ENCODE measurements around the gene CDX2. TPM values are rescaled to one million over a fixed set of nuclear protein-coding genes. Genes with fewer than 3 reads are reported as not detected.

CDX2 gene
- total RNA-seq, 1 experiment from 2014 or later = 12.5 TPM

DNA sequence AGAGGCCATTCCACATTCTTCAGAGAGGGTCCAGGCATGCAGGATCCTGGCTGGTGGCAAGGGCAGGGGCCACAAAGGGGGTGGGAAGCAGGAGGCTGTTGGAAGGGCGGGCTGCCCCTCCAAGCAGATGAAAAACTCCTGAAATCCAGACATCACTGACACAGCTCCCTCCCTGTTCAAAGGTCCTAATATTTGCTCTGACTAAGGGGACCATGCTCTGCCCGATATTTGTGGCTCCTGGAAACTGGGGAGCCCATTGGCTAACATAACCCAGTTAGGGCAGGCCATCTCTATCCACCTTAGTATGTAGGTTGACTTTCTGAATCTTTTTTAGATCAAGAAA is 3.3 kb upstream of the CDX2 start:
- no peaks in the 10 kb centered on the region for H3K36me3 ChIP-seq (ENCODE audit: control insufficient read depth in 1 of 2, insufficient read depth in 2 of 2, low read length in 2 of 2)
- H4K20me1 ChIP-seq (ENCODE audit: insufficient read depth) = no peaks in the 10 kb centered on the region
- H3K4me2 ChIP-seq (ENCODE audit: low read length) = no peak overlapping the region
- no peak overlapping the region for H3K9ac ChIP-seq (ENCODE audit: low read length)
- ChIA-PET POLR2A (no interaction called here), RAD21 (ENCODE audit: low non-redundant PET in 1 of 2, low total read pairs in 2 of 2, uncharacterized antibody in 2 of 2, unreplicated experiment in 2 of 2) (no interaction called here), CTCF (interaction anchor here (1.7 to 4.2 kb wide), 2 partner anchors 12 to 142 kb away, joined by 7 to 14 read pairs; no protein-coding TSS in a partner anchor)
- DNase-seq (ENCODE audit: low read depth, low spot score) (no peak), ATAC-seq (no peak)
- intact Hi-C loops (cut with micrococcal nuclease) = no loop called here
- no peaks in the 10 kb centered on the region for H3K9me2 ChIP-seq (ENCODE audit: insufficient read depth)
- H2AFZ ChIP-seq (ENCODE audit: low read depth, low read length, poor library complexity, severe bottlenecking) = no peak overlapping the region
- no TSS peak for BruUV-seq (replicated peaks)
- H3K79me2 ChIP-seq (ENCODE audit: insufficient read depth, low read length) = peaks cover 12% of the 10 kb centered on the region
- no peak overlapping the region for H3K27ac ChIP-seq (ENCODE audit: low read depth, low read length)
- H3K4me3 ChIP-seq (replicated peaks in 1 of 2; ENCODE audit: low read depth in 1 of 2, low read length in 2 of 2) = no peak overlapping the region
- H3K9me3 ChIP-seq (ENCODE audit: control insufficient read depth in 1 of 2, insufficient read depth in 1 of 2, low read depth in 1 of 2, low read length in 2 of 2) = no peaks in the 10 kb centered on the region
- H3K27me3 ChIP-seq (ENCODE audit: insufficient read depth, low read length) = no peaks in the 10 kb centered on the region
- H3K4me1 ChIP-seq (ENCODE audit: control insufficient read depth in 1 of 2, insufficient read depth in 2 of 2, low read length in 2 of 2) = peaks cover 2 to 11% of the 10 kb centered on the region in 2 experiments; a peak in 3 of 4 replicates
- TF ChIP-seq, protein P1, sequence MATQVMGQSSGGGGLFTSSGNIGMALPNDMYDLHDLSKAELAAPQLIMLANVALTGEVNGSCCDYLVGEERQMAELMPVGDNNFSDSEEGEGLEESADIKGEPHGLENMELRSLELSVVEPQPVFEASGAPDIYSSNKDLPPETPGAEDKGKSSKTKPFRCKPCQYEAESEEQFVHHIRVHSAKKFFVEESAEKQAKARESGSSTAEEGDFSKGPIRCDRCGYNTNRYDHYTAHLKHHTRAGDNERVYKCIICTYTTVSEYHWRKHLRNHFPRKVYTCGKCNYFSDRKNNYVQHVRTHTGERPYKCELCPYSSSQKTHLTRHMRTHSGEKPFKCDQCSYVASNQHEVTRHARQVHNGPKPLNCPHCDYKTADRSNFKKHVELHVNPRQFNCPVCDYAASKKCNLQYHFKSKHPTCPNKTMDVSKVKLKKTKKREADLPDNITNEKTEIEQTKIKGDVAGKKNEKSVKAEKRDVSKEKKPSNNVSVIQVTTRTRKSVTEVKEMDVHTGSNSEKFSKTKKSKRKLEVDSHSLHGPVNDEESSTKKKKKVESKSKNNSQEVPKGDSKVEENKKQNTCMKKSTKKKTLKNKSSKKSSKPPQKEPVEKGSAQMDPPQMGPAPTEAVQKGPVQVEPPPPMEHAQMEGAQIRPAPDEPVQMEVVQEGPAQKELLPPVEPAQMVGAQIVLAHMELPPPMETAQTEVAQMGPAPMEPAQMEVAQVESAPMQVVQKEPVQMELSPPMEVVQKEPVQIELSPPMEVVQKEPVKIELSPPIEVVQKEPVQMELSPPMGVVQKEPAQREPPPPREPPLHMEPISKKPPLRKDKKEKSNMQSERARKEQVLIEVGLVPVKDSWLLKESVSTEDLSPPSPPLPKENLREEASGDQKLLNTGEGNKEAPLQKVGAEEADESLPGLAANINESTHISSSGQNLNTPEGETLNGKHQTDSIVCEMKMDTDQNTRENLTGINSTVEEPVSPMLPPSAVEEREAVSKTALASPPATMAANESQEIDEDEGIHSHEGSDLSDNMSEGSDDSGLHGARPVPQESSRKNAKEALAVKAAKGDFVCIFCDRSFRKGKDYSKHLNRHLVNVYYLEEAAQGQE (IDR thresholded peaks at IDR 0.05; ENCODE audit: low read depth) = no peak
- TF ChIP-seq CEBPB (IDR thresholded peaks at IDR 0.05; ENCODE audit: low read depth) (no peak), MAX (IDR thresholded peaks at IDR 0.05) (no peak), SP1 (IDR thresholded peaks at IDR 0.05; ENCODE audit: low read depth) (no peak), ZNF274 (IDR thresholded peaks at IDR 0.05; ENCODE audit: low read depth, low read length) (no peak), SRF (IDR thresholded peaks at IDR 0.05; ENCODE audit: low read depth) (no peak), FOSL1 (IDR thresholded peaks at IDR 0.05; ENCODE audit: low read depth) (no peak), TCF7L2 (IDR thresholded peaks at IDR 0.05; ENCODE audit: borderline replicate concordance, extremely low read depth, insufficient read depth, insufficient read length) (no peak)

Measured in HCT116 (cell line).